Kidney capillary endothelial cell (primary cell): ENCODE results near the gene UBE2L6.

ENCODE experiments used
- DNase-seq: peaks from one replicate; pipeline ENCODE4 v3.0.0-alpha.2; 2018; ENCODE audit warnings: low spot score

Gene UBE2L6

DNA sequence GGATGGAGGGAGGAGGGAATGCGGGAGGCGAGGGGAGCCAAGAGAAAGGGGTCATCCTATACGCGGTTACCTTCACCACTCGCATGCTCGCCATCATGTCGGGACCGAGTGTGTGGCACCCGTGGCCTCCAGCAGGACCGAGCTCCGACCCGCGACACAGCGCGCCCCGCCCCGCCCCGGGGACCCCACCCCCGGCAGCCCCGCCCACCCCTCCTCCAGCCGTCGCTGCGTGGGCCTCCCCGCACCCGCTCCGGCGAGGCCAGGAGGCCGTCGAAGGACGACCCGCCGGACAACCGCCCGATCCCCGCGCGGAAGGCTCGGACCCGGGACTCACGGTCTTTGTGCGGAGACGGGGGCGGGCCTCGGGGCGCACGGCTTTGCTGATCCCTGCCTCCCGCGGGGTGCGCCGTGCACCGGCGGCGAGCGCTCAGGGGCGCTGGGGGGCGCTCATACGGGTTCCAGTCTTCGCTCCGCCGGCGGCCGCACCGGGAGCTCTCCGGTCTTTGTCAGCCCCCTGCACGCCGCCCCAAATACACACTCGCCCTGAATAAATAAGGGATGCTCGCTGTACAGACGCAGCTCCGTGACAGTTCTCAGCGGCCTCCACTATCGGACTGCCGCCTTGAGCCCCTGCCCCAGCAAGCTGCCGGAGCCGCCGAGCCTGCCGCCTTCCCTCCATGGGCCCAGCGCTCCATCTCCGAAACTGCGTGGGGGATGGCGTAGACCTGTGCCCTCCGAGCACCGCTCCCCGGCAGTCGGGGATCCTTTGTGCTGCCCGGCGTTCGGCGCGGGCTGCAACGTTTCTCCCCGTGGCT, at the start of gene UBE2L6:
TSS of gene UBE2L6 (minus strand) at position 158 of the 815 bp plus-strand sequence. CDS start at position 97, 61 bp downstream.
- no peak for DNase-seq

DNA sequence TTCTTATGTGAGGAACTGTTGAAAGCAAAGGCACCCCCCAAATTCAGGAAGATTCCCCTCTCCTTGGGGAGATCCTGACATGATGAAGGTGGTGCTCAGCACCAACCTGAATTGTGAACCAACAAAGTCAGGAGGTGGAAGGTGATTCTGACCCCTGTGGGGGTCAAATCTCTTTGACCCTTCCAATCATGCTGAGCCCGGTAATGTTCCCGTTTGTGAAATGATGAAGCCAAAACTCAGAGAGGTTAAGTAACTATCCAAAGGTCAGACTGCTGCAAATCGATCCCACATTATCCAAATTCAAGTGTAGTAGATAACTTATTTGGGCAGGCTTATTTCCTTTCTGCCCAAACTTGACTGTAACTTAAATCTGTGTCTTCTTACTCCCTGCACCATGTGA, 49.1 kb upstream of the UBE2L6 start:
- DNase-seq: no peak

DNA sequence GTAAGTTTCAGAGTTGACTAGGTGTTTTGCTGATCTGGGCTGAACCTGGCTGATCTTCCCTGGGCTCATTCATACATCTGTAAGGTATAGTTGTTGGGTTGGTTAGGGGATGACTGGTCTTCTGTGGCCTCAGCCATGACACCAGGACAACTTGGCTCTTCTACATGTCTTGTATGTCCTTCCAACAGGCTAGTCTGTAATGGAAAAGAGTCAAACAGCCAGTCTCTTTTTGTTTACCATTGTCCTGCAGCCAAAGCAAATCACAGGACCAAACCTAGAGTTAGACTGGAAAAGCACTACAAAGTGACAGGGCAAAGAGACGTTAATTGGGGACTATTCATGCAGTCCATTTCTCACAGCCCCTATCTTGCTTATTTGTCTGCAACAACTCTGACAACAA, 47.8 kb upstream of the UBE2L6 start:
- no peak for DNase-seq

DNA sequence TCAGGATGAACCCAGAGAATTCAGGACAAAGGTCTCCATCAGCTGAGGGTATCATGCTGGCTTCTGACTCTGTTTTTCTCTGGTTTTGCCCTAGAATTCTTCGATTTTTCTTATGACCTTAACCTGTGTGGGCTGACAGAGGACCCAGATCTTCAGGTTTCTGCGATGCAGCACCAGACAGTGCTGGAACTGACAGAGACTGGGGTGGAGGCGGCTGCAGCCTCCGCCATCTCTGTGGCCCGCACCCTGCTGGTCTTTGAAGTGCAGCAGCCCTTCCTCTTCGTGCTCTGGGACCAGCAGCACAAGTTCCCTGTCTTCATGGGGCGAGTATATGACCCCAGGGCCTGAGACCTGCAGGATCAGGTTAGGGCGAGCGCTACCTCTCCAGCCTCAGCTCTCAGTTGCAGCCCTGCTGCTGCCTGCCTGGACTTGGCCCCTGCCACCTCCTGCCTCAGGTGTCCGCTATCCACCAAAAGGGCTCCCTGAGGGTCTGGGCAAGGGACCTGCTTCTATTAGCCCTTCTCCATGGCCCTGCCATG, 46.8 kb upstream of the UBE2L6 start:
- DNase-seq: no peak

DNA sequence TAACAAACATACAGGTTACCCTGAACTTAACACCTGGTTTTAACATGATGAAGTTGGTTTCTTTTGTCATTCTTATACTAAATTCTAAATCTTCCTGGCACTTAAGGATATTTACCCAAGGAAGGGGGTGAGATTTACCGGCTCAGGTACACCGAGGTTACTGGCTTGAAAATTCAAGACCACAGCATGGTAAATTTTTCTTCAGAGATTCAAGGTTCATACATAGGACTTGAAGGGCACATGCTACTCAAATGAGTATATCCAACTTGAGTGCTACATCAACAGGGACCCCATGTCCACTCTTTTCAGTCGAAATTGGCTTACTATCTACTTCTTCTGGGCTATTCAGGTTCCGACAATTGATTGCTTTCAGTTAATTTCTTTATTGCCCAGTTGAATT, 42.7 kb upstream of the UBE2L6 start:
- DNase-seq: no peak

DNA sequence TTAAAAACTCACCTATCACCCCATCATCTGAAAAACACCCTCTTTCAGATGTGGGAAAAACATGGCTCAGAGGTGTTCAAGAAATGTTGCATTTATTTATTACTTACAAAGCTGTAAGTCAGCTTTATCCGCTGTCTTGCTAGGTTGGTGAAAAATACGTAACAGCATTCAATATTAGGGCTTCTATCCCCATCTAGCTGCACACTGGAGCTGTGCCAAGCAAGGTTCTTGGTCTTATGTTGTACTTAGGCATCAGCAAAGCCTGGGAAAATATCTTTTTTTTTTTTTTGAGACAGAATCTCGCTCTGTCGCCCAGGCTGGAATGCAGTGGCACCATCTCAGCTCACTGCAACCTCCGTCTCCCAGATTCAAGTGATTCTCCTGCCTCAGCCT, 37.6 kb upstream of the UBE2L6 start:
- DNase-seq: no peak

DNA sequence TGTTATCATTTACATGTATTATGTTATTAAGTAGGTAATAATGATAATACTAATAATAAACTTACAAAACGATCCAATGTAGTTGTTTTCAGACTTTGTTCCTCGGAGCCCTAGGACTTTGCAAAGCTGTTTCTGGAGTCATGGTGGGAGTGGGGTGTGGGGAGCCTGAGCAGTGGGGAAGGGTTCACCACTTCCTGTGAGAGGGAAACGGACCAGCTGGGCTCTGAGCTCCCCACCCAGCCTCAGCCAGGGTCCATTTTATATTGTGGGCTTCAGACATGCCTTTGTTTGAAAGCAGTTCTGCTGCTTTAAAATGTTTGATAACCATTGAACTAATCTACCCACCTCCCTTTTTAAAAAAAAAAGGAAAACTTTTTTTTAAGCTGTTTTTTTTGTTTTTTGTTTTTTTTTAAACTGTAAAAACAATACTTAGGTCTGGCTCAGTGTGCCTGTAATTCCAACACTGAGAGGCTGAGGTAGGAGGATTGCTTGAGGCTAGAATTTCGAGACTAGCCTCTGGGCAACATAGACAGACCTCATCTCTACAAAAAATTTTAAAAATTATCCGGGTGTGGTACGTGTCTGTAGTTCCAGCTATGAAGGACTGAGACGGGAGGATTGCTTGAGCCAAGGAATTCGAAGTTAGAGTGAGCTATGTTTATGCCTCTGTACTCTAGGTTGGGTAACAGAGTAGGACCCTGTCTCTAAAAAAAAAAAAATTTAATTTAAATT, 37.0 kb upstream of the UBE2L6 start:
- DNase-seq: no peak

DNA sequence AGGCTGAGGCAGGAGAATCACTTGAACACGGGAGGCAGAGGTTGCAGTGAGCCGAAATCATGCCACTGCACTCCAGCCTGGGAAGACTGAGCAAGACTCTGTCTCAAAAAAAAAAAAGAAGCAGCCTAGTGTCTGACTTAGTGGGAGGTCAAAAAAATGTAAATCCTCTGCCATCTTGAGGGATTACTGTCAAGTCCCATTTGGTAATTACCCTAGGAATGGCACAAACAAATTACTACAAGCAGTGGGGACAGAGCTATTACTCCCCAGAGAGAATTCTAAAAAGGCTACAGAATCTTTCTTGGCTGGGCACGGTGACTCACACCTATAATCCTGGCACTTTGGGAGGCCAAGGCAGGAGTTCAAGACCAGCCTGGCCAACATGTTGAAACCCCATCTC, 33.8 kb upstream of the UBE2L6 start:
- no peak for DNase-seq

DNA sequence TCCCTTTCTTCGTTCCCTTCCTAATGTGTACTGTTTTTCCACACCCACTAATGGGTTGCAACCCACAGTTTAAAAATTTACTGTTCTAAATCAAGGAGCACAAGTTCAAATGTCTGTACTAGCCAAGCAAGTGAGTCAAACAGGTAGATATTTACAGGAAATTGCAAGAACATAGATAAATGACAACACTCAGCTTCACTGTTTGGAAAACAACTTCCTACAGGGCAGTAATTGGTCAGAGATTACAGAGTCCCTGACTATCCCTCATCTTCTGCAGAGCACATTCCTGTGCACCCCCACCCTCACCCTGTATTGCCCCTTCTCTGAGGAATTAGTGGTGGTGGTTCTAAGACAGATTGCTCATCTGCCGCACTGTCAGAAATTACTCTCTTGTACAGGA, 31.9 kb upstream of the UBE2L6 start:
- DNase-seq: no peak

DNA sequence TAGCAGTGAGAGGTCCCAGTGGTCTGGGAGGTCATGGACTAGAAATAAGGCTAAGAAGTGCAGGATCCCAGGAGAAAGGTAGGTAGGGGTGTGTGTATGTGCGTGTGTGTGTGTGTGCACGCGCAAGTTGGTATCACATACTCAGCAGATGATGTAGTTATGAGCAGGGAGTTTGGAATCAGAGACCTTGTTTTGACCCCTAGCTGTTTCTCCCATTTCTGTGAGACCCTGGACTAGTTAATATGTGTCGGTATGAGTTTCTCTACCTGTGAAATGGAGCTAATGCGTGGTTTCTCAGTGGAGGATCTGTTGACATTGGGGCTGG, 31.3 kb upstream of the UBE2L6 start:
- DNase-seq: no peak

DNA sequence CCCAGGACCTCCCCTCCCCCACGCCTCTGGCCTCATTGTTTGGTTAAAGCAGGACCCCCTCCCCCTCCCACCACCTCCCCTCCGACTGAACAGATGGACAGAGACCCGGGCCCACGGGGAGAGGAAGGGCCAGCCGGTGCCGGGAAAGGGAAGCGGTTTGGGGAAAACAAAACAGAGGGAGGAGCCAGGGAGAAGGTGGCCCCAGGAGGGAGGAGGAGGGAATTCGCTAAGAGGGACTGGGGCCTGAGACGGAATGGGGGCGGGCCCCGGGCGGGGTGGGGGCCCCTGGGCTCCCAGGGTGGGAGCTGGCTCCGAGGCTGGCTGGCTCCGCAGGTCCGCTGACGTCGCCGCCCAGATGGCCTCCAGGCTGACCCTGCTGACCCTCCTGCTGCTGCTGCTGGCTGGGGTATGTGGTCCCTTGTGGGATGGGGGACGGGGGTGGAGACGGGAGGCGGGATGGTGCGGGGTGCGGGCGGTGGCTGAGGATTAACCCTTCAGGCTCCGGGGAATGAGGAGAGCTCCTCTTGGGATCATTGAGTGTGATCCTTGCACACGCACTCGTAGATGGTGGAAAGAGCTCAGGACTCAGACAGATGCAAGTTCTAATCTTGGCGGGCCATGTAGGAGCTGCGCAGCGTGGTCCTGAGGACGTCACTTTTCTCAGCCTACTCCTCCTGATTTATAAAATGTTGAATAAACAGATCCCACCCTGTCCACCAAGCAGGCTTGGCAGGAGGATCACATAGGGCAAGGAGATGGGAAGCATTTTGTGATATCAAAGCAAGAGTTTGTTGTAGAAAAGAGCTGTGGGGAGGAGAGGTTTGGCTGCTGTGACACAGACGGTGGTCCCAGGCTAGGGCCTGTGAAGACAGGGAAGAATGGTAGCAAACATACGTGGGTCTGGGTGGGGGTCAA, 30.7 kb upstream of the UBE2L6 start:
- DNase-seq: no peak

DNA sequence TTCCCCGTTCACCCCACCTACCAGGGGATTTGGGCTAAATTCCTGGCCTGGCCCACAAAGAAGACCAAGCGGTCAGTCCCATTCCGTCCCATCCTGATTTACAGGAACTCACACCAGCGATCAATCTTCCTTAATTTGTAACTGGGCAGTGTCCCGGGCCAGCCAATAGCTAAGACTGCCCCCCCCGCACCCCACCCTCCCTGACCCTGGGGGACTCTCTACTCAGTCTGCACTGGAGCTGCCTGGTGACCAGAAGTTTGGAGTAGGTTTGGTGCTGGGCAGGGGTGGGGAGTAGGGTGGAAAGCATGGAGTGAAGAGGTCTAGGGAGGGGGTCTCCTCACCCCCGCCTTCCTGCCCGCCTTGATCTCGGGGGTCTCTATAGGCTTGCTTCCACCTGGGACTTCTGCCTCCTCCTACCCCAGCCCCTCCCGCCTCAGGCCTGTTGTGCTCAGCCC, 30.0 kb upstream of the UBE2L6 start, which contains the start of gene SERPING1:
TSS of gene SERPING1 (plus strand) at position 225 of the 455 bp plus-strand sequence. CDS start 586 bp downstream, outside the sequence.
- DNase-seq: no peak

DNA sequence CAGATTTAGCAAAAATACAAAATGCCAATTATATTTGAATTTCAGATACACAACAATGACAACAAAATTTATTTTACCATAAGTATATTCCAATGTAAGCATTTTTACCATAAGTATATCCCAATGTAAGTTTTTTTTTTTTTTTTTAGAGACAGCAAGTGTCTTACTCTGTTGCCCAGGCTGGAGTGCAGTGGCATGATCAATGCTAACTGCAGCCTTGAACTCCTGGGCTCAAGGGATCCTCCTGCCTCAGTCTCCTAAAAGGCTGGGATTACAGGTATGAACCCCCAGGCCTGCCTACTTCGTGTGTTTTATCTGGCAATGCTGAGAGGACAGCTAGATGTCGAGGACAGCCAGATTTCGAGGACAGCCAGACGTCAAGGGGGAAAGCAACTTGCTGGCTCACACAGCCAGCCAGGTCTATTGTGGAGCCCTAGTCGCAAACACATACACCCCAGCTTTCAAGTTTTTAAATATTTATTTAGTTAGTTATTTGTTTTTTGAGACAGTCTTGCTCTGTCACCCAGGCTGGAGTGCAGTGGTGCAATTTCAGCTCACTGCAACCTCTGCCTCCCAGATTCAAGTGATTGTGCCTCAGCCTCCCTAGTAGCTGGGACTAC, 28.9 kb upstream of the UBE2L6 start:
- DNase-seq: no peak

DNA sequence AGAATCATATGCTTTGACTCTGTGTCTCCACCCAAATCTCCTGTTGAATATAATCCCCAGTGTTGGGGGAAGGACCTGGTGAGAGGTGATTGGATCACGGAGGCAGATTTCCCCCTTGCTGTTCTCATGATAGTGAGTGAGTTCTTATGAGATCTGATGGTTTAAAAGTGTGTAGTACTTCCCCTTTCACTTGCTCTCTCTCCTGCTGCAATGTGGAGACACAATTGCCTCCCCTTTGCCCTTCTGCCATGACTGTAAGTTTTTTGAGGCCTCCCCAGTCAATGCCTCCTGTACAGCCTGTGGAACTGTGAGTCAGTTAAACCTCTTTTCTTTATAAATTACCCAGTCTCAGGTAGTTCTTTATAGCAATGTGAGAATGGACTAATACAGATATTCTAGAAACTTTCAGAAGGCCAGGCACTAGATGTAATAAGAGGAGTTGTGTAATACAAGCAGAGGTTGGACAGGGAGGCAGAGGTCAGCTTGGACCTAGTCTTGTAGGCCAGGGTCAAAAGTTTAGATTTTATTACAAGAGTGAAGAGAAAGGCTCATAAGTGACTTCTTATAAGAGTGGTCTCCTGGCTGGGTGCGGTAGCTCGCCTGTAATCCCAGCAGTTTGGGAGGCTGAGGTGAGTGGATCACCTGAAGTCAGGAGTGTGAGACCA, 20.7 kb upstream of the UBE2L6 start:
- DNase-seq: no peak

DNA sequence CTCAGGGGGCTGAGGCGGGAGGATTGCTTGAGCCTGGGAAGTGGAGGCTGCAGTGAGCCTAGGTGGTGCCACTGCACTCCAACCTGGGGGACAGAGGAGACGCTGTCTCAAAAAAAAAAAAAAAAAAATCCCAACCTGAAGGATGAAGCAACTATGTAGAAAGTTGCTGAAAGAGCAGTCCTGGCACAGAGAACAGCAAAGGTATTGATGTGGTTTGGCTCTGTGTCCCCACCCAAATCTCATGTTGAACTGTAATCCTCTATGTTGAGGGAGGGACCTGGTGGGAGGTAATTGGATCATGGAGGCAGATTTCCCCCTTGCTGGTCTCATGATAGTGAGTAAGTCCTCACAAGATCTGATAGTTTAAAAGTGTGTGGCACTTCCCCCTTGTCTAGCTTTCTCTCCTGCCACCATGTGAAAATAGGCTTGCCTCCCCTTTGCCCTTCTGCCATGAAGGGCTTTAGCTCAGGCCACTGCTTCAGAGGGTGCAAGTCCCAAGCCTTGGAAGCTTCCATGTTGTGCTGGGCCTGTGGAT, 19.3 kb upstream of the UBE2L6 start:
- DNase-seq: no peak

DNA sequence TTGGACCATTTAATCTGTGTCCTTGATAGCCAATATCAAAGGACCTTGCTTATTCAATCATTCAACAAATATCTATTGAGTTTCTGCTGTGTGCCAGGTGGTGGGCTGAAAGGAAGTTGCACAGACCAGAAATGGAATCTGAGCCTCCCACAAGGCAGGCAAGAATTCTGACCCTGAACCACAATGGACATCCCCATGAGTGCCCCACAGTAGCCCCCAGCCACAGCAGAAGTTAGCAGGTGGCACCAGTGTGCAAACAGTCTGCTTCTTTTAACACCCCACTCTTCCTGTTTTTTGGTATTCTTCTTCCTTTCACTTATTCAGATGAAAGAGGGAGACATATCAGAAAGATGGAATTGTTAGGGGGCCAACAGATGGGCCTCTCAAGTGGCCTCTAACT, 17.8 kb upstream of the UBE2L6 start:
- DNase-seq: no peak

DNA sequence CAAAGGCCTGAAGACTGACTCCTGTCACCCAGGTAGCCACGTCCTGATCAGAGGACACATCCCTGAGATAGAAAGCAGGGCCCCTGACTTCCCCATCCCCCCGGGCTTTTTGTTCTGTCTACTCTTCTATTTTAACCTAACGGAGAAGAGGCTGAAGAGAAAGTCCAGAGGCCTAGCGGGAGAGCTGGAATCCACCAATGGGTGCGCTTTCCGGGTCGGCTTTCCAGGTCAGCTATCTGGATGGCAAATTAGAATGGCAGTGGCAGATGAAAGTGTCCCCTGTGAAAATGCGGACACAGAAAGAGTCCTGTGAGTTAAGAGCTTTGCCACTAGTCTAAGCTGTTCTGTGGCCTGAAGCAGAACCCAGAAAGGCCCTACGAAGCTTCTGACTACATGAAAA, 16.9 kb upstream of the UBE2L6 start:
- no peak for DNase-seq

DNA sequence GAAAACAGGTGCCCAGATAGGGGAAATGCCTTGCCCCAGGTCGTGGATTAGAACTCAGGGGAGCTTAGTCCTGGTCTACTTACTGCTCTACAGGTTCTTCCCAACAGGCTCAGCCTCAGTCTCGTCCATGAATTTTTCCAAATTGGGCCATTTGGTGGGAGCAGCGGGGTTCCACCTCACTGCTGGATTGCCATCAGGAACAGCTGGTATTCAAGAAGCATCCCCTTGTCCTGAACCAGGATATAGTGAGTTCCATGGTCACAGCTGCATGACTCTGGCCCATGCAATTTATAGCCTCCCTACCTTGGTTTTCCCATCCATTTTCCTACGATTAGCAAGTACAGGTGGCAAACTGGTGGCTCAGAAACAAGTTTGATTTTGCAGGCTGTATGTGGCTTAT, 6.6 kb upstream of the UBE2L6 start:
- no peak for DNase-seq

DNA sequence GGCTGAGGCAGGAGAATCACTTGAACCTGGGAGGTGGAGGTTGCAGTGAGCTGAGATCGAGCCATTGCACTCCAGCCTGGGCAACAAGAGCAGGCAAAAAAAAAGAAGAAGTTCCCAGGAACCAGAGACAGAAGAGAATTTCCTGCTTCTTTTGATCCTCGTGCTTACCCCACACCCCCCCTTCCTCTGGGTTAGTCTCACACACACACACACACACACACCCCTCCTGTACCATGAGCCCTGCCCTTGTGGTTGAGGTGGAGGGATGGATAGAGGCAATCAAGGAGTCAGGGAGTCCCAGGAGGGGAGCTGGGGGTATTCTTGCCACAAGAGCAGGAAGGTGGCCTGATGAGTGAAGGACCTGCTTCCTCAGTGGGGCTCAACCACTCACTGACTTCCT, 4.1 kb upstream of the UBE2L6 start:
- no peak for DNase-seq

DNA sequence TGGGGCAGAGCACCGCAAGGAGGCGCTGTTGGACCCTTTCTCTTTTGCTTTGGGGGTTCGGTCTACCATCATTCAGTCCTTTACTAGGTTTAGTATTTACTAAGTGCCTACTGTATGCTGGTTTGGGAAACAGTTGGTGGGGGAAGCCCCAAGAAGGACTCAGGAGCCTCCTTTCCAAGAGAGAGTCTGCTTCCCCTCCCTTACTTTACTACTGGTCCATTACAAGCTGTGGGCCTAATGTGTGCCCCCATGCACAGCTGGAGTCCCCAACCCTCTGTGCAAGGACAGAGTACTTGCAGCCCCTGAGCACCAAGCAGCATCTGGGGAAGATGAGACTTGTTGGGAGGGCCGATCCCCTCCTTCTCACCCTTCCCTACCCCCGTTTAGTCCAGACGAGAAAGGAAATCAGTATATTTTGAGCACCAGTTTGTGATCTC, 876 bp upstream of the UBE2L6 start:
- DNase-seq: peak; percentile 74
